ENCODE results near the gene ZNF488. TPM values are rescaled to one million over a fixed set of nuclear protein-coding genes. Genes with fewer than 3 reads are reported as not detected.

Gene ZNF488
- total RNA-seq, 4 donors from 2014 or later = 0.12 to 0.47 TPM; not detected in 2

- Histone ChIP-seq H3K4me3 (no peak overlapping the region), H3K4me1 (no peaks in the 10 kb centered on the region), H3K27me3 (no peaks in the 10 kb centered on the region), H3K36me3 (no peaks in the 10 kb centered on the region), H3K9me3 (no peaks in the 10 kb centered on the region), H3K27ac (no peak overlapping the region)
- 96 to 100% methylated on average over 1 to 4 of the region's 39 CpGs for WGBS, 2 donors (ENCODE audit: low coverage in 1 of 2)
- ATAC-seq = no peak
- TF ChIP-seq CTCF (IDR thresholded peaks at IDR 0.05) = no peak
- no peak for TF ChIP-seq POLR2AphosphoS5 (IDR thresholded peaks at IDR 0.05)
- no peak for TF ChIP-seq POLR2A (IDR thresholded peaks at IDR 0.05)
- no peak for TF ChIP-seq EP300 (IDR thresholded peaks at IDR 0.05)
Observed at GRCh38 chr10:47350671-47351640, 33.1 kb downstream of the ZNF488 start.

GRCh38 chr10:47349941-47350371, 34.1 kb downstream of the ZNF488 start:
- no peak for TF ChIP-seq EP300 (IDR thresholded peaks at IDR 0.05)
- TF ChIP-seq POLR2A (IDR thresholded peaks at IDR 0.05) = no peak
- TF ChIP-seq CTCF (IDR thresholded peaks at IDR 0.05) = no peak
- no peak for TF ChIP-seq POLR2AphosphoS5 (IDR thresholded peaks at IDR 0.05)
- Histone ChIP-seq H3K27ac (no peak overlapping the region), H3K36me3 (no peaks in the 10 kb centered on the region), H3K4me3 (no peak overlapping the region), H3K4me1 (no peaks in the 10 kb centered on the region), H3K9me3 (no peaks in the 10 kb centered on the region), H3K27me3 (no peaks in the 10 kb centered on the region)
- no CpG with 5 or more reads among the region's 31 CpGs for WGBS, 2 donors (ENCODE audit: low coverage in 1 of 2)
- no peak for ATAC-seq

- Histone ChIP-seq H3K27ac (no peak overlapping the region), H3K9me3 (no peaks in the 10 kb centered on the region), H3K27me3 (no peaks in the 10 kb centered on the region), H3K4me3 (no peak overlapping the region), H3K4me1 (no peaks in the 10 kb centered on the region), H3K36me3 (no peaks in the 10 kb centered on the region)
- TF ChIP-seq CTCF (IDR thresholded peaks at IDR 0.05) (no peak), POLR2A (IDR thresholded peaks at IDR 0.05) (no peak), POLR2AphosphoS5 (IDR thresholded peaks at IDR 0.05) (no peak), EP300 (IDR thresholded peaks at IDR 0.05) (no peak)
- ATAC-seq = no peak
- no CpG with 5 or more reads among the region's 22 CpGs for WGBS, 2 donors (ENCODE audit: low coverage in 1 of 2)
Observed at GRCh38 chr10:47349516-47349915, 34.6 kb downstream of the ZNF488 start.

GRCh38 chr10:47348661-47349470, 35.2 kb downstream of the ZNF488 start:
- H3K27ac ChIP-seq = no peak overlapping the region
- no peaks in the 10 kb centered on the region for H3K4me1 ChIP-seq
- H3K27me3 ChIP-seq = no peaks in the 10 kb centered on the region
- no peak for TF ChIP-seq POLR2AphosphoS5 (IDR thresholded peaks at IDR 0.05)
- no peak for TF ChIP-seq CTCF (IDR thresholded peaks at IDR 0.05)
- no peak for TF ChIP-seq POLR2A (IDR thresholded peaks at IDR 0.05)
- TF ChIP-seq EP300 (IDR thresholded peaks at IDR 0.05) = no peak
- H3K4me3 ChIP-seq = no peak overlapping the region
- WGBS, 2 donors (ENCODE audit: low coverage in 1 of 2) = 97% methylated on average over 6 of the region's 36 CpGs; no CpG with 5 or more reads in 1 of the 2 donors
- no peaks in the 10 kb centered on the region for H3K9me3 ChIP-seq
- no peak for ATAC-seq
- H3K36me3 ChIP-seq = no peaks in the 10 kb centered on the region

Measured in gastroesophageal sphincter (tissue), 4 donors.